HepG2 (cell line): ENCODE results near the gene SMIM38. TPM values are rescaled to one million over a fixed set of nuclear protein-coding genes. Genes with fewer than 3 reads are reported as not detected.

ENCODE experiments used
- ATAC-seq: fragments of 200-7000 bp; cut with Tn5 transposase; 3 replicates; pipeline ENCODE4 v1.9.1; 2020; ENCODE audit warnings: mild to moderate bottlenecking, moderate library complexity
- BruUV-seq: library from RNA; stranded (reverse); fragments of 400-500 nt; replicated peaks from 2 replicates; lab custom pipeline; 2021; lab: Mats Ljungman, UMichigan
- CTCF ChIA-PET: fragments of 300-600 bp; formaldehyde crosslinking; extraction: SDS; loops from one replicate; lab custom pipeline; 2021; ENCODE audit warnings: low total read pairs, inconsistent platforms, low intra/inter-chr PET ratio; lab: Yijun Ruan, JAX
- POLR2A ChIA-PET: fragments of 350-600 bp; sonication (Branson Sonifier 250); formaldehyde crosslinking; loops from one replicate; lab custom pipeline; 2020; ENCODE audit warnings: antibody characterized with exemption, inconsistent platforms; lab: Yijun Ruan, JAX
- DNase-seq: peaks from one replicate; pipeline ENCODE4 v3.0.0-alpha.2; 2015; ENCODE audit warnings: low spot score
- FAIRE-seq: peaks from 3 replicates; lab custom pipeline; 2011; peaks lifted over from hg19 to GRCh38; lab: Jason Lieb, UNC
- H2AFZ ChIP-seq: one replicate; pipeline ENCODE4 v1.6.1; 2011; ENCODE audit warnings: low read length, inconsistent platforms
- H3K27ac ChIP-seq: fragments of 300-600 bp; 3 replicates; pipeline ENCODE4 v1.8.0; 2011; ENCODE audit warnings: mixed run types, mild to moderate bottlenecking, mixed read lengths, low read length, inconsistent platforms; ENCODE audit not compliant: insufficient read depth; ENCODE audit errors: extremely low read length
- H3K27me3 ChIP-seq, 2 experiments: fragments of 200-600 bp in 1 of 2; 2 replicates in 1 of 2; 3 replicates in 1 of 2; pipeline versions ENCODE4 v1.6.0 to v1.8.0; 2011; ENCODE audit warnings: low read length in 2 of 2, mild to moderate bottlenecking in 2 of 2, moderate library complexity in 2 of 2, inconsistent platforms in 1 of 2; ENCODE audit not compliant: insufficient read depth in 2 of 2, control insufficient read depth in 1 of 2
- H3K36me3 ChIP-seq, 2 experiments: fragments of 200-600 bp in 1 of 2; replicated peaks in 1 of 2; 2 replicates in 1 of 2; 3 replicates in 1 of 2; pipeline versions ENCODE4 v1.5.1 to v1.8.0; 2011; ENCODE audit warnings: low read length in 2 of 2, inconsistent platforms in 1 of 2; ENCODE audit not compliant: insufficient read depth in 2 of 2, control insufficient read depth in 1 of 2
- H3K4me1 ChIP-seq: 2 replicates; pipeline ENCODE4 v1.5.1; 2012; ENCODE audit warnings: low read length, inconsistent platforms; ENCODE audit not compliant: insufficient read depth
- H3K4me2 ChIP-seq: 2 replicates; pipeline ENCODE4 v1.6.0; 2011; ENCODE audit warnings: low read depth, low read length, inconsistent platforms
- H3K4me3 ChIP-seq, 3 experiments: fragments of 200-600 bp in 1 of 3; sonication (generic), shearing (Covaris generic) in 1 of 3; replicated peaks in 1 of 3; 2 replicates each; pipeline ENCODE4 v1.5.1; 2011 to 2016; ENCODE audit warnings: low read length in 3 of 3, inconsistent platforms in 2 of 3, low read depth in 2 of 3, mild to moderate bottlenecking in 2 of 3, control low read depth in 1 of 3, mixed read lengths in 1 of 3; ENCODE audit not compliant: insufficient read depth in 1 of 3
- H3K79me2 ChIP-seq: one replicate; pipeline ENCODE4 v1.6.1; 2011; ENCODE audit warnings: low read length, inconsistent platforms; ENCODE audit not compliant: insufficient read depth
- H3K9ac ChIP-seq: 2 replicates; pipeline ENCODE4 v1.6.0; 2011; ENCODE audit warnings: mild to moderate bottlenecking, low read depth, low read length, inconsistent platforms; ENCODE audit not compliant: insufficient read depth
- H3K9me3 ChIP-seq: 2 replicates; pipeline ENCODE4 v1.5.1; 2012; ENCODE audit warnings: mild to moderate bottlenecking, low read length
- H4K20me1 ChIP-seq: 2 replicates; pipeline ENCODE4 v1.6.0; 2011; ENCODE audit warnings: inconsistent platforms, mild to moderate bottlenecking, low read length, moderate library complexity; ENCODE audit not compliant: insufficient read depth
- EZH2 ChIP-seq: conservative IDR thresholded peaks from 2 replicates; pipeline ENCODE4 v1.6.1; 2012; ENCODE audit warnings: mild to moderate bottlenecking, low read depth, low read length, moderate library complexity
- MTA3 ChIP-seq: sonication (generic); formaldehyde crosslinking; IDR thresholded peaks from 2 replicates; pipeline ENCODE4 v1.4.0; 2020; ENCODE audit warnings: missing genetic modification reagents
- NFKBIZ ChIP-seq: IDR thresholded peaks from 2 replicates; pipeline ENCODE4 v1.6.1; 2018; ENCODE audit warnings: missing genetic modification reagents, missing compliant biosample characterization
- NR2F6 ChIP-seq, 2 experiments: IDR thresholded peaks; 2 replicates each; pipeline ENCODE4 v1.6.1; 2016; ENCODE audit warnings: antibody characterized with exemption in 1 of 2, mild to moderate bottlenecking in 1 of 2
- PHF8 ChIP-seq: sonication (generic); formaldehyde crosslinking; IDR thresholded peaks from 2 replicates; pipeline ENCODE4 v1.5.0; 2020; ENCODE audit warnings: missing genetic modification reagents
- POLR2G ChIP-seq: fragments of 200-400 bp; formaldehyde crosslinking; IDR thresholded peaks from 2 replicates; pipeline ENCODE4 v1.6.1; 2018; ENCODE audit warnings: mild to moderate bottlenecking, low read depth, low read length, moderate library complexity
- PREB ChIP-seq: sonication (generic); formaldehyde crosslinking; IDR thresholded peaks from 2 replicates; pipeline ENCODE4 v1.4.0; 2020; ENCODE audit warnings: missing genetic modification reagents
- RAD21 ChIP-seq: fragments of 450-650 bp; formaldehyde crosslinking; IDR thresholded peaks from 2 replicates; pipeline ENCODE4 v1.5.0; 2020; ENCODE audit warnings: mild to moderate bottlenecking
- SNAPC4 ChIP-seq: sonication (generic); formaldehyde crosslinking; IDR thresholded peaks from 2 replicates; pipeline ENCODE4 v1.4.0; 2020; ENCODE audit warnings: mild to moderate bottlenecking, missing genetic modification reagents
- TAF15 ChIP-seq: fragments of 200-400 bp; formaldehyde crosslinking; IDR thresholded peaks from one replicate; pipeline ENCODE4 v1.6.1; 2018; ENCODE audit warnings: mild to moderate bottlenecking, low read depth, low read length; ENCODE audit not compliant: poor library complexity, severe bottlenecking
- TFE3 ChIP-seq: IDR thresholded peaks from 2 replicates; pipeline ENCODE4 v1.6.1; 2016
- ZNF30 ChIP-seq: sonication (generic); formaldehyde crosslinking; IDR thresholded peaks from 2 replicates; pipeline ENCODE4 v1.5.0; 2020; ENCODE audit warnings: mild to moderate bottlenecking, missing genetic modification reagents
- ZNF704 ChIP-seq: sonication (generic); formaldehyde crosslinking; IDR thresholded peaks from 2 replicates; pipeline ENCODE4 v1.8.1; 2023; ENCODE audit warnings: mild to moderate bottlenecking, inconsistent platforms, moderate library complexity, missing genetic modification reagents, borderline replicate concordance
- WGBS: methylation state at CpG from one replicate; pipeline ENCODE4 v1.1.6; 2017; ENCODE audit warnings: low lambda C conversion rate; 5-methylcytosine and 5-hydroxymethylcytosine counted together
- in situ Hi-C: cut with HindIII; loops from 2 replicates; pipeline ENCODE4 v1.10.0; 2017; ENCODE audit warnings: low pct_unique_long_range_greater_than_20kb; ENCODE audit not compliant: extremely low pct_ligation_motif_present
- intact Hi-C: fragments of 100-400 bp; cut with micrococcal nuclease; formaldehyde crosslinking; loops from one replicate; pipeline ENCODE4 v1.10.0; 2022; ENCODE audit not compliant: unreplicated experiment
- polyA plus RNA-seq, 8 experiments: library from polyadenylated mRNA; depleted of rRNA in 3 of 8; stranded (reverse) in 7 of 8; unstranded in 1 of 8; fragments of >200 nt; fragmentation: Illumina TruSeq in 4 of 8; extraction: Trizol in 4 of 8; gene quantifications; 2 replicates each; pipeline versions ENCODE4 v1.2.1 to v1.2.3, GENCODE V29; 2011 to 2016; ENCODE audit warnings: low read depth in 4 of 8, missing spikeins in 1 of 8, mixed read lengths in 1 of 8; ENCODE audit not compliant: insufficient read depth in 1 of 8
- total RNA-seq, 5 experiments: library from RNA; depleted of rRNA; stranded (reverse); fragments of >200 nt; fragmentation: Illumina TruSeq; extraction: Trizol; gene quantifications; 2 replicates each; pipeline ENCODE4 v1.2.3, GENCODE V29; 2016; ENCODE audit warnings: low read depth in 1 of 5

Gene SMIM38
- total and polyA plus RNA-seq, 2 of the 13 experiments (the other 11 are each of a cell fraction or from before 2014, with no cell fraction given) = 0.30 to 0.40 TPM

- TF ChIP-seq MTA3 (CRISPR knock-in tag) (no peak), POLR2G (no peak), NR2F6 (IDR thresholded peaks at IDR 0.05) (no peak), NR2F6 (CRISPR knock-in tag; IDR thresholded peaks at IDR 0.05) (no peak), TAF15 (no peak), EZH2 (no peak)
These were observed 45.3 kb upstream of the SMIM38 start (continued) for GRCh38 chr11:69110451-69110850.

- WGBS = 49% methylated on average over 17 of the region's 20 CpGs
- Histone ChIP-seq H3K9ac (no peak overlapping the region), H3K9me3 (no peaks in the 10 kb centered on the region), H3K79me2 (no peaks in the 10 kb centered on the region), H3K4me1 (0 out of 2 replicates have a peak, but pooled peaks cover 8% of the 10 kb centered on the region), H4K20me1 (no peaks in the 10 kb centered on the region), H3K27ac (no peak overlapping the region), H3K27me3 (peaks cover 0 to 42% of the 10 kb centered on the region in 2 experiments; a peak in 3 of 5 replicates), H3K4me3 (no peak overlapping the region), H3K36me3 (no peaks in the 10 kb centered on the region), H2AFZ (no peak overlapping the region), H3K4me2 (no peak overlapping the region)
- BruUV-seq = no TSS peak
- intact Hi-C loops (no loop called here), in situ Hi-C loops (no loop called here)
- ATAC-seq = no peak
- no peak for DNase-seq
- ChIA-PET CTCF (no interaction called here), POLR2A (no interaction called here)
- FAIRE-seq = no peak
- TF ChIP-seq PREB (CRISPR knock-in tag) = no peak
- TF ChIP-seq TFE3 (CRISPR knock-in tag) = no peak
- no peak for TF ChIP-seq SNAPC4 (CRISPR knock-in tag)
- no peak for TF ChIP-seq RAD21 (CRISPR knock-in tag)
- TF ChIP-seq PHF8 (CRISPR knock-in tag) = no peak
- no peak for TF ChIP-seq NFKBIZ (CRISPR knock-in tag)
- no peak for TF ChIP-seq ZNF30 (CRISPR knock-in tag)
- TF ChIP-seq ZNF704 (CRISPR knock-in tag) = no peak
These were observed 43.9 kb upstream of the SMIM38 start for GRCh38 chr11:69111624-69112542.
